PC-3 (cell line): ENCODE data around the gene ANKLE1.

Source experiments
- EZH2phosphoT487 ChIP-seq: fragments of 300-600 bp; sonication (generic); IDR thresholded peaks from 2 replicates; pipeline ENCODE4 v1.6.1; 2018; ENCODE audit warnings: mild to moderate bottlenecking, antibody characterized with exemption, low read length, borderline replicate concordance
- TF ChIP-seq, protein P1 (sequence below): fragments of 300-600 bp; sonication (generic); conservative IDR thresholded peaks from 2 replicates; pipeline ENCODE4 v1.5.1; 2017; ENCODE audit warnings: antibody characterized with exemption, low read depth, mild to moderate bottlenecking, low read length

DNA sequence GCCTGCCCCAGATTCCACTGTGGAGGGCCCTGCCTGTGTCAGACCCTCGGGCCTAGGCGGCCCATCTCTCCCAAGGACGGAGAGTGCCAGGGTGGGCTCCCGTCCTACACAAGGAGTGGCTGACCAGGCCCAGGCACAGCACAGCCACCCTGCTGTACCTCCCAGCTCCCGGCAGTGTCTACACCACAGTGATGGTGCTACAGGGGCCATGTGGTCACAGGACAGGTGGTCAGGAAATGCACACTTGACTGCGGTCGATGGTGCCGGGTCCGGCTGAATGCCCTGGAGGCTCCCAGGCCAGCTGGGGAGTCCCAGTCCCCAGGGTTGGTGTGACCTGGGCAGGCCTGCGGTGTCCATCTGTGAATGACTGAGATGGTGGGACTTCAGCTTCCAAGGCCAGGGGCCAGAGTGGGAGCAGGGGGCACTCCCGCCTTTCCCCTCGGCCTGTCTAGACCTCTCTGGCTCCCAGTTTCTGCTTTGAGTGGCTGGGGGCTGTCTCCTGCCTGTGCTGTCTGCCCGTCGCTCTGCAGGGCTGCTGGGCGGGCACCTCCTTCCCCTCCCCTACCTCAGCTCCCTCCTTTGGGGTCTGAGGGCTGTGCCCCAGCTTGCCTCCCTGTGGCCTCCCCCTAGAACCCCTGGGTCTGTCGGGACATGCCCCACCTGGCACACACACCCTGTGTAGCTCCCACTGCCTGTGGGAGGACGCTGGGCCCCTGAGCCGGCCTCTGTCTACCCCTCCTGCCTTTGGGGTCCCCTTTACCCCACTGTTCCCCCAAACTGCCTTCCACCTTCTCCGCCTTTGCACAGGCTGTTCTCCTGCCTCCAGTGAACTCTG lies 40.2 kb downstream of the ANKLE1 start:
- TF ChIP-seq, protein P1, sequence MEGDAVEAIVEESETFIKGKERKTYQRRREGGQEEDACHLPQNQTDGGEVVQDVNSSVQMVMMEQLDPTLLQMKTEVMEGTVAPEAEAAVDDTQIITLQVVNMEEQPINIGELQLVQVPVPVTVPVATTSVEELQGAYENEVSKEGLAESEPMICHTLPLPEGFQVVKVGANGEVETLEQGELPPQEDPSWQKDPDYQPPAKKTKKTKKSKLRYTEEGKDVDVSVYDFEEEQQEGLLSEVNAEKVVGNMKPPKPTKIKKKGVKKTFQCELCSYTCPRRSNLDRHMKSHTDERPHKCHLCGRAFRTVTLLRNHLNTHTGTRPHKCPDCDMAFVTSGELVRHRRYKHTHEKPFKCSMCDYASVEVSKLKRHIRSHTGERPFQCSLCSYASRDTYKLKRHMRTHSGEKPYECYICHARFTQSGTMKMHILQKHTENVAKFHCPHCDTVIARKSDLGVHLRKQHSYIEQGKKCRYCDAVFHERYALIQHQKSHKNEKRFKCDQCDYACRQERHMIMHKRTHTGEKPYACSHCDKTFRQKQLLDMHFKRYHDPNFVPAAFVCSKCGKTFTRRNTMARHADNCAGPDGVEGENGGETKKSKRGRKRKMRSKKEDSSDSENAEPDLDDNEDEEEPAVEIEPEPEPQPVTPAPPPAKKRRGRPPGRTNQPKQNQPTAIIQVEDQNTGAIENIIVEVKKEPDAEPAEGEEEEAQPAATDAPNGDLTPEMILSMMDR, result no peak
- no peak for TF ChIP-seq EZH2phosphoT487
